Measurements from ENCODE around the gene RPL4.

RPL4 gene

DNA sequence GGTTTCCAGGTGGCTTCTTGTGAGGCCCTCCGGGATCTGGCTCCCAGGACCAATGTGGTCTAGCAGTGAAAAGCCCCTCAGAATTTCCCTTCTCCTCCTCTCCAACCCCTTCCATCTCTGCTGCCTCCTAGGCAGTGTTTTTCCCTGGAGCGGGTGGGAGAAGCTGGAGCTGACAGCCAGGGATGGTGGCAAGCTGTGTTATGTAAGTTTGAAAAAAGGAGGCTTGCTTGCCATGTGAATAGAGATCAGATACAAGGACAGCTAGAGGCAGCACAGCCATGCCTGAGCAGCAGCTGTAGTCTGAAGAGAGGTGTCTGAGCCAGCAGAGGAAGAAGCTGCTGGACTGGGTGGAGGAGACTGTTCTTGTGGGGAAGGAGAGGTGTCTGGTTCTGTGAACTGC lies 27.6 kb downstream of the RPL4 start:
- no peak overlapping the region for H4K91ac ChIP-seq (ENCODE audit: low read length)
- H3K4me2 ChIP-seq (ENCODE audit: low read length, poor library complexity, severe bottlenecking), result no peak overlapping the region
- no peak overlapping the region for H3K27ac ChIP-seq (ENCODE audit: low read length, poor library complexity, severe bottlenecking)
- H2BK5ac ChIP-seq (ENCODE audit: low read depth, low read length, poor library complexity, severe bottlenecking), result no peak overlapping the region
- H3K79me1 ChIP-seq (replicated peaks; ENCODE audit: low read length, poor library complexity, severe bottlenecking), result peaks cover 31% of the 10 kb centered on the region
- H3K27me3 ChIP-seq (ENCODE audit: control insufficient read depth in 1 of 2, insufficient read depth in 1 of 2, low read length in 2 of 2), result no peaks in the 10 kb centered on the region
- no peak overlapping the region for H2BK15ac ChIP-seq (ENCODE audit: low read depth, poor library complexity, severe bottlenecking)
- peaks cover 8% of the 10 kb centered on the region for H3K4me1 ChIP-seq (ENCODE audit: control insufficient read depth, insufficient read depth, low read depth, low read length)
- no peak overlapping the region for H2AK5ac ChIP-seq (ENCODE audit: low read length, severe bottlenecking)
- no peak overlapping the region for H3K23ac ChIP-seq (ENCODE audit: low read length in 2 of 2)
- no peak overlapping the region for H3K4me3 ChIP-seq (ENCODE audit: insufficient read depth in 1 of 2, low read depth in 1 of 2, low read length in 2 of 2)
- H3K18ac ChIP-seq (ENCODE audit: low read depth in 1 of 2, low read length in 2 of 2), result no peak overlapping the region
- H3K4ac ChIP-seq (ENCODE audit: low read depth in 1 of 2, low read length in 2 of 2), result no peak overlapping the region
- WGBS, result 100% methylated on average over 2 of the region's 2 CpGs
- no peak overlapping the region for H3K9ac ChIP-seq (ENCODE audit: low read length)
- no peak overlapping the region for H3K14ac ChIP-seq (ENCODE audit: low read length in 2 of 2)
- H3K9me3 ChIP-seq (ENCODE audit: control insufficient read depth, low read length), result no peaks in the 10 kb centered on the region
- no peak overlapping the region for H4K8ac ChIP-seq (ENCODE audit: low read length)
- H3K36me3 ChIP-seq (ENCODE audit: control insufficient read depth in 1 of 2, insufficient read depth in 2 of 2, low read depth in 1 of 2, low read length in 2 of 2), result peaks cover 12% of the 10 kb centered on the region in 2 experiments
- no peak overlapping the region for H2BK120ac ChIP-seq (ENCODE audit: low read depth, low read length)
- DNase-seq, result no peak
- H2AFZ ChIP-seq (ENCODE audit: low read depth, low read length), result no peak overlapping the region
- no peak overlapping the region for H2BK12ac ChIP-seq (ENCODE audit: low read length in 2 of 2)

DNA sequence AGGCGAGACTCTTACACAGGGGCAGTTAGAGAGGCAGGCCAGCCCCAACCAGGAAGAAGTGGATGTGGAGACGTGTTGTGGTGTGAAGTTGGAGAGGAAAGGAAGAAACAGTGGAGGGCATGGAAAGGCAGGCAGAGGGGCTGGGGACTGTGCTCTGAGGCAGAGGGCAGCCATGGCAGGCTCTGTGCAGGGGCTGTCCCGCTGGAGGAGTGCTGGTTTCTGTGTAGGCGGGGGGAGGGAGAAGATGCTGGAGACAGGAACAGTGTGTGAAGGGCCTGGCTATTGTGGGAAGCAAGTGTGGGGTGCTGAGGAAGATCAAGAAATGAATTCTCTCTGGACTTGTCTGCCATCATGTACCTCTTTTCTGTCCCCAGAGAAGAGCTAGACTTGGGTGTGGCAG lies 28.1 kb downstream of the RPL4 start:
- Histone ChIP-seq H3K4ac (ENCODE audit: low read depth in 1 of 2, low read length in 2 of 2) (no peak overlapping the region), H3K36me3 (ENCODE audit: control insufficient read depth in 1 of 2, insufficient read depth in 2 of 2, low read depth in 1 of 2, low read length in 2 of 2) (peaks cover 7 to 8% of the 10 kb centered on the region in 2 experiments), H4K8ac (ENCODE audit: low read length) (peak overlapping the region; percentile 9), H2AFZ (ENCODE audit: low read depth, low read length) (no peak overlapping the region), H3K79me1 (replicated peaks; ENCODE audit: low read length, poor library complexity, severe bottlenecking) (peaks cover 31% of the 10 kb centered on the region), H3K27me3 (ENCODE audit: control insufficient read depth in 1 of 2, insufficient read depth in 1 of 2, low read length in 2 of 2) (no peaks in the 10 kb centered on the region), H3K9ac (ENCODE audit: low read length) (no peak overlapping the region), H2BK5ac (ENCODE audit: low read depth, low read length, poor library complexity, severe bottlenecking) (no peak overlapping the region), H3K23ac (ENCODE audit: low read length in 2 of 2) (no peak overlapping the region), H4K91ac (ENCODE audit: low read length) (no peak overlapping the region), H3K4me1 (ENCODE audit: control insufficient read depth, insufficient read depth, low read depth, low read length) (peaks cover 9% of the 10 kb centered on the region), H2BK15ac (ENCODE audit: low read depth, poor library complexity, severe bottlenecking) (no peak overlapping the region), H3K18ac (ENCODE audit: low read depth in 1 of 2, low read length in 2 of 2) (no peak overlapping the region), H3K27ac (ENCODE audit: low read length, poor library complexity, severe bottlenecking) (no peak overlapping the region), H2AK5ac (ENCODE audit: low read length, severe bottlenecking) (no peak overlapping the region), H3K14ac (ENCODE audit: low read length in 2 of 2) (no peak overlapping the region), H2BK12ac (ENCODE audit: low read length in 2 of 2) (no peak overlapping the region), H2BK120ac (ENCODE audit: low read depth, low read length) (no peak overlapping the region), H3K4me2 (ENCODE audit: low read length, poor library complexity, severe bottlenecking) (no peak overlapping the region), H3K9me3 (ENCODE audit: control insufficient read depth, low read length) (no peaks in the 10 kb centered on the region), H3K4me3 (ENCODE audit: insufficient read depth in 1 of 2, low read depth in 1 of 2, low read length in 2 of 2) (no peak overlapping the region)
- WGBS, result 86% methylated on average over 3 of the region's 4 CpGs
- no peak for DNase-seq

DNA sequence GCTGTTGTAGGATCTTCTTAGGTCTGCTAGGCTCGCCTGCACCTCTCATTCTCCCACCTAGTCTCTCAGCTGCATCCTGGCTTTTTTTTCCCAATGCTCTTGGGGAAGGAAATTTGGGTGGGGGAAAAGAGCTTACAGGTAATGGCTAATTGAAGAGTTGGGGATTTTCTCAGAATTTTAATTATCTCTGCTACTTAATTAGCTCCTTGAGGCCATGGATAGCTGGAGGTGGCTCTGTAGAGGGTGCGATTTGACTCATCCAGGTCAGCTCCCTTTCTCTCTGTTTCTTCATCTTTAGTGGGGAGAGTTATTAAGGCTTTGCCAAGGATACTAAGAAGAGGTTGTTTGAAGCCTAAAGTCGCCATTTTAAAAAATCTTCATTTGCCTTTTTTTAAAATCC lies 29.7 kb downstream of the RPL4 start:
- DNase-seq, result no peak
- H3K27me3 ChIP-seq (ENCODE audit: control insufficient read depth in 1 of 2, insufficient read depth in 1 of 2, low read length in 2 of 2), result no peaks in the 10 kb centered on the region
- H4K8ac ChIP-seq (ENCODE audit: low read length), result no peak overlapping the region
- H3K18ac ChIP-seq (ENCODE audit: low read depth in 1 of 2, low read length in 2 of 2), result no peak overlapping the region
- H4K91ac ChIP-seq (ENCODE audit: low read length), result no peak overlapping the region
- H3K4ac ChIP-seq (ENCODE audit: low read depth in 1 of 2, low read length in 2 of 2), result no peak overlapping the region
- H2BK5ac ChIP-seq (ENCODE audit: low read depth, low read length, poor library complexity, severe bottlenecking), result no peak overlapping the region
- H2BK12ac ChIP-seq (ENCODE audit: low read length in 2 of 2), result no peak overlapping the region
- H3K4me2 ChIP-seq (ENCODE audit: low read length, poor library complexity, severe bottlenecking), result no peak overlapping the region
- no peak overlapping the region for H3K23ac ChIP-seq (ENCODE audit: low read length in 2 of 2)
- H3K27ac ChIP-seq (ENCODE audit: low read length, poor library complexity, severe bottlenecking), result no peak overlapping the region
- 87% methylated on average over 2 of the region's 3 CpGs for WGBS
- no peak overlapping the region for H3K14ac ChIP-seq (ENCODE audit: low read length in 2 of 2)
- H2AFZ ChIP-seq (ENCODE audit: low read depth, low read length), result no peak overlapping the region
- no peak overlapping the region for H2BK15ac ChIP-seq (ENCODE audit: low read depth, poor library complexity, severe bottlenecking)
- peaks cover 34% of the 10 kb centered on the region for H3K79me1 ChIP-seq (replicated peaks; ENCODE audit: low read length, poor library complexity, severe bottlenecking)
- peaks cover 7% of the 10 kb centered on the region for H3K4me1 ChIP-seq (ENCODE audit: control insufficient read depth, insufficient read depth, low read depth, low read length)
- H2BK120ac ChIP-seq (ENCODE audit: low read depth, low read length), result no peak overlapping the region
- H3K36me3 ChIP-seq (ENCODE audit: control insufficient read depth in 1 of 2, insufficient read depth in 2 of 2, low read depth in 1 of 2, low read length in 2 of 2), result peaks cover 6% of the 10 kb centered on the region in 2 experiments
- no peak overlapping the region for H3K9ac ChIP-seq (ENCODE audit: low read length)
- H3K9me3 ChIP-seq (ENCODE audit: control insufficient read depth, low read length), result no peaks in the 10 kb centered on the region
- H3K4me3 ChIP-seq (ENCODE audit: insufficient read depth in 1 of 2, low read depth in 1 of 2, low read length in 2 of 2), result no peak overlapping the region
- no peak overlapping the region for H2AK5ac ChIP-seq (ENCODE audit: low read length, severe bottlenecking)

DNA sequence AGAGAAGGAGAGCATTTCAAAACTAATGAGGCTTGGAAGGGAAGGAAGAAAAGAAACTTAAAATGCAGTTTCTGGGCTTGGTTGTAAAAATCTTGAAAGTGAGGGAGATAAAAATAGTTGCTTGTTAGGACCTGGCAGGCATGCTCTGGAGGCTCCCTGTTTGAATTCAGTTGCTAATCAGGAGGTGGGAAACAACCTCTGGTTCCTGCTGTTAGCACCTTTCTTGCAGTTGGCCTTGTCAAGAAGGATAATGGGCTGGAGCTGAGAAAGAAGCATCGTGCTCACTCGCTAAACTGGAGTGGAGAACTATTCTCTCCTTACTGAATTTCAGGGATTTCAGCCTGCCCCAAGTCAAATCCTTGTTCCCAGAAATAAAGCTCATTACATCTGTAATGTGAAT lies 30.5 kb downstream of the RPL4 start:
- Histone ChIP-seq H2AFZ (ENCODE audit: low read depth, low read length) (no peak overlapping the region), H4K8ac (ENCODE audit: low read length) (no peak overlapping the region), H3K27ac (ENCODE audit: low read length, poor library complexity, severe bottlenecking) (no peak overlapping the region), H3K23ac (ENCODE audit: low read length in 2 of 2) (no peak overlapping the region), H3K14ac (ENCODE audit: low read length in 2 of 2) (no peak overlapping the region), H3K4me2 (ENCODE audit: low read length, poor library complexity, severe bottlenecking) (no peak overlapping the region), H3K27me3 (ENCODE audit: control insufficient read depth in 1 of 2, insufficient read depth in 1 of 2, low read length in 2 of 2) (no peaks in the 10 kb centered on the region), H3K36me3 (ENCODE audit: control insufficient read depth in 1 of 2, insufficient read depth in 2 of 2, low read depth in 1 of 2, low read length in 2 of 2) (peaks cover 6% of the 10 kb centered on the region in 2 experiments), H3K9ac (ENCODE audit: low read length) (no peak overlapping the region), H3K4me1 (ENCODE audit: control insufficient read depth, insufficient read depth, low read depth, low read length) (peaks cover 7% of the 10 kb centered on the region), H2BK5ac (ENCODE audit: low read depth, low read length, poor library complexity, severe bottlenecking) (no peak overlapping the region), H2AK5ac (ENCODE audit: low read length, severe bottlenecking) (peak overlapping the region; percentile 65), H2BK120ac (ENCODE audit: low read depth, low read length) (no peak overlapping the region), H3K4ac (ENCODE audit: low read depth in 1 of 2, low read length in 2 of 2) (no peak overlapping the region), H3K79me1 (replicated peaks; ENCODE audit: low read length, poor library complexity, severe bottlenecking) (peaks cover 32% of the 10 kb centered on the region), H2BK12ac (ENCODE audit: low read length in 2 of 2) (no peak overlapping the region), H3K9me3 (ENCODE audit: control insufficient read depth, low read length) (no peaks in the 10 kb centered on the region), H4K91ac (ENCODE audit: low read length) (no peak overlapping the region), H2BK15ac (ENCODE audit: low read depth, poor library complexity, severe bottlenecking) (no peak overlapping the region), H3K18ac (ENCODE audit: low read depth in 1 of 2, low read length in 2 of 2) (no peak overlapping the region), H3K4me3 (ENCODE audit: insufficient read depth in 1 of 2, low read depth in 1 of 2, low read length in 2 of 2) (no peak overlapping the region)
- no peak for DNase-seq
- WGBS, result 39% methylated on average over 2 of the region's 2 CpGs
